ENCODE results near the gene LPO.

LPO gene

DNA sequence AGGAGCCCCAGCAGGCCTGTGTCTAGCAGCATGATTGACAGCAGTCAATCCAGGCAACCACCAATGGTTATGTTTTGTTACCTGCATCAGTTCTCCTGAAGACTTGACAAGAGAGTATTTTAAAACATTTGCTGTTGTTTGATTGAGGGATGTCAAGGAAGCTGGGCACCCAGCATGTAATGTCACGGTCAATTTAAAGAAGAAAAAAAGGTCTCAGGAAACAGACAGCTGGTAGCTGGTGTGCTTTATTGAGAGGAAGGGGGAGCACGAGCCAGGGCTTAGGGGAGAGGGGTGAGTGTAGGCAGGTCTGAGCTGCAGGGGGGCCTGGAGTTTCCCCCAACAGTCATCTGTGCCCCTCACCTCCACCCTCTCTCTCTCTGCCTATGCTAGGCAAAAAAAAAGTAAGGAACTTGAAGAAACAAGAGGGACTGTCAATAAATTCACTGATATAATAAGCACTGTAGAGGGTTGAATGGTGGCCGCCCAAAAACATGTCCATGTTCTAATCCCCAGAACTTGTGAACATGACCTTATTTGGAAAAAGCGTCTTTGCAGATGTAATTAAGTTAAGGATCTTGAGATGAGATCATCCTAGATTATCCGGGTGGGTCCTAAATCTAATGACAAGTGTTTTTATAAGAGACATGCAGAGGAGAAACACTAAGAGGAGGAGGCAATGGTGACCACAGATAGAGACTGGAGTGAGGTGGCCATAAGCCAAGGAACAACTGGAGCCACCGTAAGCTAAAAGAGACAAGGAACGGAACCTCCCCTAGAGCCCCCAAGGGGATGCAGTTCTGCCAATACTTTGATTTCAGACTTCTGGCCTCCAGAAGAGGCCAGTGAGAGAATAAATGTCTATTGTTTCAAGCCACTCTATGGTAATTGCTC, 75.7 kb downstream of the LPO start:
- TF ChIP-seq, protein P1, sequence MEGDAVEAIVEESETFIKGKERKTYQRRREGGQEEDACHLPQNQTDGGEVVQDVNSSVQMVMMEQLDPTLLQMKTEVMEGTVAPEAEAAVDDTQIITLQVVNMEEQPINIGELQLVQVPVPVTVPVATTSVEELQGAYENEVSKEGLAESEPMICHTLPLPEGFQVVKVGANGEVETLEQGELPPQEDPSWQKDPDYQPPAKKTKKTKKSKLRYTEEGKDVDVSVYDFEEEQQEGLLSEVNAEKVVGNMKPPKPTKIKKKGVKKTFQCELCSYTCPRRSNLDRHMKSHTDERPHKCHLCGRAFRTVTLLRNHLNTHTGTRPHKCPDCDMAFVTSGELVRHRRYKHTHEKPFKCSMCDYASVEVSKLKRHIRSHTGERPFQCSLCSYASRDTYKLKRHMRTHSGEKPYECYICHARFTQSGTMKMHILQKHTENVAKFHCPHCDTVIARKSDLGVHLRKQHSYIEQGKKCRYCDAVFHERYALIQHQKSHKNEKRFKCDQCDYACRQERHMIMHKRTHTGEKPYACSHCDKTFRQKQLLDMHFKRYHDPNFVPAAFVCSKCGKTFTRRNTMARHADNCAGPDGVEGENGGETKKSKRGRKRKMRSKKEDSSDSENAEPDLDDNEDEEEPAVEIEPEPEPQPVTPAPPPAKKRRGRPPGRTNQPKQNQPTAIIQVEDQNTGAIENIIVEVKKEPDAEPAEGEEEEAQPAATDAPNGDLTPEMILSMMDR (IDR thresholded peaks at IDR 0.05; ENCODE audit: control extremely low read depth, extremely low read depth, low read depth, missing control alignments), result no peak
- CTCF ChIA-PET, result interaction anchor here (0.6 to 8.7 kb wide), 13 partner anchors 9 to 700 kb away, joined by 3 to 93 read pairs (median 3); partner anchors contain the start of genes RNF43 and SUPT4H1
- POLR2A ChIA-PET, result interaction anchor here (0.6 kb wide), 1 partner anchor 344 kb away, joined by 3 read pairs; no protein-coding TSS in a partner anchor
- no peak for DNase-seq (ENCODE audit: extremely low spot score)

DNA sequence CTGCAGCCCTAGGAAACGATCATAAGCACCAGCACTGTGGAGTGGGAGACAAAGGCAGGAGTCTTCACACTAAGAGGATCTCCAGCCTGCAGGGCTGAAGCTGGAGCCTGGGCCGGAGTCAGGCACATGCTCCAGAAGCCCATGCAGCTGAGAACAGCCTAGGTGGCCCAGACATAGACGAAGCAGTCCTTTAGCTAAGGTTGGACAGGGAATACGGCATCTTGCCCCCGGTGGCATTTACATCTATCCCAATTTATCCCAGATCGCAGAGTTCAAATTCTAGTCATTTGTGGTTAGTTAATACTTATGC, 76.3 kb downstream of the LPO start:
- POLR2A ChIA-PET, result interaction anchor here (0.6 kb wide), 1 partner anchor 343 kb away, joined by 3 read pairs; no protein-coding TSS in a partner anchor
- CTCF ChIA-PET, result interaction anchor here (0.6 to 8.7 kb wide), 11 partner anchors 10 to 700 kb away, joined by 3 to 93 read pairs (median 3); partner anchors contain the start of gene RNF43
- TF ChIP-seq, protein P1 (IDR thresholded peaks at IDR 0.05; ENCODE audit: control extremely low read depth, extremely low read depth, low read depth, missing control alignments), result no peak
- DNase-seq (ENCODE audit: extremely low spot score), result no peak

DNA sequence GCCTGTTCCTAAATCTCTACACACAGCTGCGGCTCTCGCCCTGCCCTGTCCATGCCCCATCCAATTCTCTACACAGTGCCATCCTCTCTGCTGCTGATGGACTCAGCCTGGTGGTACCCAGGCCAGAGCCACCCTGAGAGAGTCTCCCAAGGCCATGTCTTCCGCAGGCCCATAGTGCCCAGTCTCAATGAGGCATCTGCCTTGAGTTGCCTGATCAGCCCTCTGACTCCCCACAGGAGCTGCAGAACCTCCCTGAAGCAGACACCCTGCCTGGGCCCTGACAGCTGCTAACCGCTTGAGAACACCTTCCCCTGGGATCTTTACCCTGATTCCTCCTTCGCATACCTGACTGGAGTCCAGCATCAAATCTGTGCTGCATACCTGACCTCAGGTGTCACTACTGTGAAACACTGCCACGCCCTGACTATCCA, 76.9 kb downstream of the LPO start:
- TF ChIP-seq, protein P1 (IDR thresholded peaks at IDR 0.05; ENCODE audit: control extremely low read depth, extremely low read depth, low read depth, missing control alignments), result no peak
- no peak for DNase-seq (ENCODE audit: extremely low spot score)
- ChIA-PET CTCF (interaction anchor here (0.6 to 8.7 kb wide), 13 partner anchors 11 to 699 kb away, joined by 3 to 93 read pairs (median 4); partner anchors contain the start of genes RNF43 and TSPOAP1), POLR2A (interaction anchor here (1.0 kb wide), 1 partner anchor 17 kb away, joined by 4 read pairs; no protein-coding TSS in a partner anchor)

DNA sequence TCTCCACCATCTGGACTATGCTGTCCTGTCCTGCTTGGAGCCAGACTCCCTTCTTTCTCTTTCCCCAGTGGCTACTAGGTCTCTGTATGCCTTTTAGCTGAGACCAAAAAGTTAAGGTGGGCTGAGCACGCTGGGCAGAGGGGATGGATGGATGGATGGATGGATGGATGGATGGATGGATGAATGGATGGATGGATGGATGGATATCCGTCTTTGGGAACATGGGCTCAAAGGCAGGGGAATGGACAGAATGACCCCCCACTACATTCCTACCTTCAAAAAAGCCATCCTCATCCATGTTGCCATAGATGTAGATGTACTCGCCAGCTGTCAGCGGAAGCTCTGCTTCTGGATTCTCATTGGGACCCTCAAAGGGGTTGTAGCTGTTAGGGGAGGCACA, 77.4 kb downstream of the LPO start:
- ChIA-PET CTCF (interaction anchor here (0.7 to 8.7 kb wide), 12 partner anchors 8 to 139 kb away, joined by 3 to 93 read pairs (median 5); partner anchors contain the start of genes RNF43 and TSPOAP1), POLR2A (interaction anchor here (1.0 kb wide), 1 partner anchor 16 kb away, joined by 4 read pairs; no protein-coding TSS in a partner anchor)
- TF ChIP-seq, protein P1 (IDR thresholded peaks at IDR 0.05; ENCODE audit: control extremely low read depth, extremely low read depth, low read depth, missing control alignments), result no peak
- no peak for DNase-seq (ENCODE audit: extremely low spot score)

DNA sequence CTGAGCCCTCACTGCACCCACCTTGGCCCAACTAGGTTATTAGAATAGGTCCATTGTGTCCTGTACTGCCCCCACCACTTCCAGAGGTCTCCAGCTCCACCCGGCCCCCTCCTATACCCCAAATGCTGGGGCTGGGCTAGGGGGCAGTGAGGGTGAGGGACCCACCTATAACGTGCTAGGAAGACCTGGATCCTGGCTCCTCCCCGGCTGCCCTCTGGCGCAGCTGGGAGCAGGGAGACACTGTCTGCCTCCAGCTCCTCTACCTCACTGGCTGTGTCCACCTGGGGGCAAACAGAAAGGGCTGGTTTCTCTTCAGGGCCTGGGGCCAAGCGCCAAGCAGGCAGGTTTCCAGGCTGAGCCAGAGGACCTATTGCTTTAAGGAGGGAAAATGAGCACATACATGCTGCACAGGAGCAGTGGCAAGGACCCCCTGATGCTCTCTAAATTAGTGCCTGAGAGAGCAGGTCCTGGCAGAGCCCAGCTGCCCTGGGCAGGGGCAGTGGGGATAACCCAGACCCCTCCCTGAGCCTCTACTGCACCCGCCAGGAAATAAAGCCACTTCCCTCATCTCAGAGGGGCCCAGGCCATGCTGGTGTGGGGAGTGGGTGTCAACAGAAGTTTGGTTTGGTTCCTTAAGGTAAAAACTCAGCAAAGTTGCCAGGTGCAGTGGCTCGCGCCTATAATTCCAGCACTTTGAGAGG, 78.0 kb downstream of the LPO start:
- CTCF ChIA-PET, result interaction anchor here (0.7 to 8.7 kb wide), 28 partner anchors 9 to 176 kb away, joined by 3 to 93 read pairs (median 6); partner anchors contain the start of genes RNF43, SUPT4H1 and TSPOAP1
- POLR2A ChIA-PET, result interaction anchor here (1.0 kb wide), 1 partner anchor 16 kb away, joined by 4 read pairs; no protein-coding TSS in a partner anchor
- no peak for DNase-seq (ENCODE audit: extremely low spot score)
- TF ChIP-seq, protein P1 (IDR thresholded peaks at IDR 0.05; ENCODE audit: control extremely low read depth, extremely low read depth, low read depth, missing control alignments), result no peak
